Gastroesophageal sphincter (tissue), 4 donors: ENCODE results near the gene NANOG. TPM values are rescaled to one million over a fixed set of nuclear protein-coding genes. Genes with fewer than 3 reads are reported as not detected.
"Not testable (repeated sequence)": the region's sequence is repeated elsewhere in the genome, so short reads cannot be mapped to it uniquely, and the experiment has no call there.

Source experiments
- ATAC-seq: fragments of 150-250 bp; one replicate; pipeline ENCODE4 v1.9.1; 2016; ENCODE audit warnings: mild to moderate bottlenecking, moderate library complexity
- H3K27ac ChIP-seq, 4 donors: fragments of 200-600 bp; sonication (generic) in 3 of 4; 1 replicate in 3 of 4; 2 replicates in 1 of 4; pipeline ENCODE4 v1.5.1; 2016 to 2019
- H3K27me3 ChIP-seq: fragments of 200-600 bp; sonication (generic); one replicate; pipeline ENCODE4 v1.5.1; 2019
- H3K36me3 ChIP-seq, 2 donors: fragments of 200-600 bp; sonication (generic); one replicate each; pipeline ENCODE4 v1.5.1; 2019; ENCODE audit warnings: control low read depth in 1 of 2
- H3K4me1 ChIP-seq, 3 donors: fragments of 200-600 bp; sonication (generic); 1 replicate in 2 of 3; 2 replicates in 1 of 3; pipeline ENCODE4 v1.5.1; 2016 to 2019; ENCODE audit warnings: control low read depth in 2 of 3
- H3K4me3 ChIP-seq, 2 donors: fragments of 200-600 bp; sonication (generic); one replicate each; pipeline ENCODE4 v1.5.1; 2019; ENCODE audit warnings: mild to moderate bottlenecking in 1 of 2, moderate library complexity in 1 of 2
- H3K9me3 ChIP-seq, 3 donors: fragments of 200-600 bp; sonication (generic); one replicate each; pipeline ENCODE4 v1.5.1; 2017 to 2019; ENCODE audit warnings: control low read depth in 2 of 3
- CTCF ChIP-seq, 4 experiments: fragments of 200-600 bp in 2 of 4; fragments of 450-650 bp in 2 of 4; sonication (generic) in 1 of 4; IDR thresholded peaks; one replicate each; pipeline ENCODE4 v1.5.1; 2017 to 2019; ENCODE audit warnings: antibody characterized with exemption in 4 of 4, mild to moderate bottlenecking in 2 of 4, moderate library complexity in 2 of 4
- EP300 ChIP-seq: sonication (generic); formaldehyde crosslinking; IDR thresholded peaks from one replicate; pipeline ENCODE4 v1.6.1; 2017; ENCODE audit warnings: antibody characterized with exemption, mild to moderate bottlenecking
- POLR2A ChIP-seq, 2 donors: fragments of 450-650 bp; IDR thresholded peaks; one replicate each; pipeline ENCODE4 v1.6.1; 2017; ENCODE audit warnings: antibody characterized with exemption in 2 of 2, mild to moderate bottlenecking in 2 of 2, moderate library complexity in 1 of 2
- POLR2AphosphoS5 ChIP-seq: sonication (generic); formaldehyde crosslinking; IDR thresholded peaks from one replicate; pipeline ENCODE4 v1.6.1; 2017; ENCODE audit warnings: antibody characterized with exemption
- WGBS, 2 donors: methylation state at CpG; one replicate each; pipeline ENCODE4 v1.1.5; 2018; ENCODE audit warnings: low coverage in 1 of 2; 5-methylcytosine and 5-hydroxymethylcytosine counted together
- total RNA-seq, 4 donors: library from RNA; depleted of rRNA; stranded (reverse); fragments of >200 nt; gene quantifications; one replicate each; pipeline ENCODE4 v1.1.0, GENCODE V29; 2016

The NANOG gene
- total RNA-seq, 4 donors from 2014 or later, result 0.08 to 2.3 (median 0.47) TPM; not detected in 1

DNA sequence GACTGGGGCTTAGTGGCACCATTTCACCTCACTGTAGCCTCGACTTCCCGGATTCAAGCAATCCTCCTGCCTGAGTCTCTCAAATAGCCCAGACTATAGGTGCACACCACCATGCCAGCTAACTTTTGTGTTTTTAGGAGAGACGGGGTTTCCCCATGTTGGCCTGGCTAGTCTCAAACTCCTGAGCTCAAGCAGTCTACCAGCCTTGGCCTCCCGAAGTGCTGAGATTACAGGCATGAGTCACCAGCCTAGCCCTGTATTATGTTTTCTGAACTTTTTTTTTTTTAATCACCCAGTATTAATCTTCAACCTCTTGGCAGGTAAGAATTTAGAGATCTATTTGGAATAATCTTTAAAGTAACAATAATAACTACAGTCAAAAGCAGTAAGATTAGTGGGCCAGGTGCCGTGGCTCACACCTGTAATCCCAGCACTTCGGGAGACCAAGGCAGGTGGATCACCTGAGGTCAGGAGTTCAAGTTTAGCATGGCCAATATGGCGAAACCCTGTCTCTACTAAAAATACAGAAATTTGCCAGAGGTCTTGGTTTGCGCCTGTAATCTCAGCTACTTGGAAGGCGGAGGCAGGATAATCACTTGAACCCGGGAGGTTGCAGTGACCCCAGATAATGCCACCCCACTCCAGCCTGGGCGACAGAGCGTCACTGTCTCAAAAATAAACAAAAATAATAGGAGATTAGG is 8.6 kb downstream of the NANOG start:
- 58 to 66% methylated on average over 9 to 10 of the region's 12 CpGs for WGBS, 2 donors
- Histone ChIP-seq H3K4me1 (no peaks in the 10 kb centered on the region), H3K9me3 (no peaks in the 10 kb centered on the region), H3K4me3 (no peak overlapping the region), H3K36me3 (no peaks in the 10 kb centered on the region), H3K27me3 (no peaks in the 10 kb centered on the region), H3K27ac (no peak overlapping the region)
- no peak for ATAC-seq
- TF ChIP-seq CTCF (IDR thresholded peaks at IDR 0.05), result no peak
- TF ChIP-seq POLR2AphosphoS5, result no peak
- no peak for TF ChIP-seq POLR2A (IDR thresholded peaks at IDR 0.05)
- TF ChIP-seq EP300, result no peak

- not testable (repeated sequence) for H3K36me3 ChIP-seq, H3K9me3 ChIP-seq, ATAC-seq, H3K4me1 ChIP-seq, H3K27ac ChIP-seq, H3K4me3 ChIP-seq, H3K27me3 ChIP-seq
- WGBS, 2 donors, result 78% methylated on average over 1 of the region's 4 CpGs; no CpG with 5 or more reads in 1 of the 2 donors
Observed at GRCh38 chr12:7798750-7799308, 9.6 kb downstream of the NANOG start.

- ATAC-seq, result no peak
- no peaks in the 10 kb centered on the region for H3K27me3 ChIP-seq
- no peaks in the 10 kb centered on the region for H3K36me3 ChIP-seq
- peaks cover 0 to 4% (median 0%) of the 10 kb centered on the region in 3 donors for H3K4me1 ChIP-seq
- no peak overlapping the region for H3K27ac ChIP-seq
- no peak overlapping the region for H3K4me3 ChIP-seq
- no peaks in the 10 kb centered on the region for H3K9me3 ChIP-seq
- TF ChIP-seq EP300, result no peak
- no peak for TF ChIP-seq POLR2A (IDR thresholded peaks at IDR 0.05)
- TF ChIP-seq POLR2AphosphoS5, result no peak
- no peak for TF ChIP-seq CTCF (IDR thresholded peaks at IDR 0.05)
- 55% methylated on average over 4 of the region's 4 CpGs for WGBS, 2 donors
Observed at GRCh38 chr12:7801460-7801859, 12.3 kb downstream of the NANOG start.

GRCh38 chr12:7806319-7806718 is 17.1 kb downstream of the NANOG start:
- not testable (repeated sequence) for H3K36me3 ChIP-seq, H3K9me3 ChIP-seq, H3K27me3 ChIP-seq, ATAC-seq, H3K4me1 ChIP-seq, H3K4me3 ChIP-seq, H3K27ac ChIP-seq
- WGBS, 2 donors, result 15 to 23% methylated on average over 4 to 6 of the region's 6 CpGs

GRCh38 chr12:7806863-7807487 is 17.8 kb downstream of the NANOG start:
- H3K4me1 ChIP-seq, result peaks cover 0 to 4% (median 0%) of the 10 kb centered on the region in 3 donors
- H3K27me3 ChIP-seq, result no peaks in the 10 kb centered on the region
- H3K9me3 ChIP-seq, result no peaks in the 10 kb centered on the region
- TF ChIP-seq CTCF (IDR thresholded peaks at IDR 0.05) (peak; percentile 34 to 70 (median 42)), EP300 (no peak), POLR2AphosphoS5 (no peak)
- H3K36me3 ChIP-seq, result no peaks in the 10 kb centered on the region
- ATAC-seq, result peak; percentile 43
- 4 to 7% methylated on average over 2 of the region's 2 CpGs for WGBS, 2 donors
- no peak overlapping the region for H3K27ac ChIP-seq
- H3K4me3 ChIP-seq, result no peak overlapping the region

GRCh38 chr12:7825754-7826153 is 36.6 kb downstream of the NANOG start:
- not testable (repeated sequence) for H3K4me3 ChIP-seq, H3K27ac ChIP-seq, H3K9me3 ChIP-seq, ATAC-seq, H3K36me3 ChIP-seq, H3K27me3 ChIP-seq, H3K4me1 ChIP-seq
- WGBS, 2 donors, result 53 to 86% methylated on average over 1 to 4 of the region's 4 CpGs

DNA sequence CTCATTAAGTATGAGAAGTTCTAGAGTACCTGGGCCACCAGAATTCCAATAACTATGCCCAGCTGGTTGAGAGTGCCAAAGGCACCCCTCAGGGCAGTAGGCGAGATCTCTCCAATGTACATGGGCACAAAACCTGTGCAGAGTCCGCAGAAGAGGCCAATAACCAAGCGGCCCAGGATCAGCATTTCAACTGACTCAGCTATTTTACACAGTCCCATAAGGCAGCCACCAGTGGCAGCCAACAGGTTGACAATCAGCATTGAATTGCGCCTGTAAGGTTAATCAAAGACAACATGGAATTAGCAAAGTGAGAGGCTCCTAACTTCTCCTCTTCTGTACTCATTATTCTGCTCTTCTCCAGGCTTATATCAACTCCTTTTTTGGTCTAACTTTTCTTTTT is 40.5 kb downstream of the NANOG start:
- not testable (repeated sequence) for H3K4me1 ChIP-seq, H3K27me3 ChIP-seq, H3K9me3 ChIP-seq, H3K27ac ChIP-seq, H3K4me3 ChIP-seq, H3K36me3 ChIP-seq, ATAC-seq
- 96% methylated on average over 3 of the region's 4 CpGs; no CpG with 5 or more reads in 1 of the 2 donors for WGBS, 2 donors
